Stimulated activated effector memory CD8-positive, alpha-beta T cell treated with anti-CD3 and anti-CD28 coated beads, Interleukin-12 subunit alpha, Interleukin-12 subunit beta, amount 100 ng/mL, for 72 hours (primary cell): ENCODE measurements around the gene CACNA1C.

ENCODE experiments used
- ATAC-seq: fragments of 150-1000 bp; cut with Tn5 transposase; 2 replicates; pipeline ENCODE4 v1.10.0; 2021
- DNase-seq, 2 donors: peaks; one replicate each; pipeline ENCODE4 v3.0.0; 2021 to 2022; ENCODE audit warnings: low spot score in 2 of 2
- H3K27ac Mint-ChIP-seq: one replicate; pipeline ENCODE4 v1.8.0; 2022; ENCODE audit warnings: mild to moderate bottlenecking, mixed read lengths
- H3K36me3 Mint-ChIP-seq: one replicate; pipeline ENCODE4 v1.8.0; 2022; ENCODE audit warnings: mild to moderate bottlenecking, mixed read lengths
- H3K4me1 Mint-ChIP-seq: one replicate; pipeline ENCODE4 v1.8.0; 2022; ENCODE audit warnings: mixed read lengths
- H3K4me3 Mint-ChIP-seq: one replicate; pipeline ENCODE4 v1.8.0; 2022; ENCODE audit warnings: mild to moderate bottlenecking, mixed read lengths
- H3K9me3 Mint-ChIP-seq: one replicate; pipeline ENCODE4 v1.8.0; 2022; ENCODE audit warnings: mixed read lengths

Gene CACNA1C

GRCh38 chr12:2298556-2299200 lies 245.9 kb downstream of the CACNA1C start:
- Mint-ChIP-seq H3K27ac (no peak overlapping the region), H3K4me1 (peaks cover 6% of the 10 kb centered on the region), H3K9me3 (no peaks in the 10 kb centered on the region), H3K36me3 (no peaks in the 10 kb centered on the region), H3K4me3 (no peak overlapping the region)
- DNase-seq (no peak), ATAC-seq (no peak)

- H3K4me3 Mint-ChIP-seq: no peak overlapping the region
- no peaks in the 10 kb centered on the region for H3K36me3 Mint-ChIP-seq
- H3K27ac Mint-ChIP-seq: no peak overlapping the region
- DNase-seq (no peak), ATAC-seq (no peak)
- peaks cover 6% of the 10 kb centered on the region for H3K4me1 Mint-ChIP-seq
- no peaks in the 10 kb centered on the region for H3K9me3 Mint-ChIP-seq
These were observed 246.4 kb downstream of the CACNA1C start for GRCh38 chr12:2299206-2299605.

GRCh38 chr12:2300168-2300567 lies 247.4 kb downstream of the CACNA1C start:
- H3K4me1 Mint-ChIP-seq: peaks cover 2% of the 10 kb centered on the region
- H3K36me3 Mint-ChIP-seq: no peaks in the 10 kb centered on the region
- H3K27ac Mint-ChIP-seq: no peak overlapping the region
- ATAC-seq: no peak
- no peaks in the 10 kb centered on the region for H3K9me3 Mint-ChIP-seq
- no peak overlapping the region for H3K4me3 Mint-ChIP-seq
- no peak for DNase-seq

- no peak overlapping the region for H3K27ac Mint-ChIP-seq
- no peaks in the 10 kb centered on the region for H3K4me1 Mint-ChIP-seq
- no peak overlapping the region for H3K4me3 Mint-ChIP-seq
- no peaks in the 10 kb centered on the region for H3K9me3 Mint-ChIP-seq
- ATAC-seq (no peak), DNase-seq (no peak)
- H3K36me3 Mint-ChIP-seq: no peaks in the 10 kb centered on the region
These were observed 248.1 kb downstream of the CACNA1C start for GRCh38 chr12:2300886-2301285.

- no peaks in the 10 kb centered on the region for H3K36me3 Mint-ChIP-seq
- no peak overlapping the region for H3K27ac Mint-ChIP-seq
- no peaks in the 10 kb centered on the region for H3K4me1 Mint-ChIP-seq
- no peaks in the 10 kb centered on the region for H3K9me3 Mint-ChIP-seq
- DNase-seq: no peak
- ATAC-seq: no peak
- no peak overlapping the region for H3K4me3 Mint-ChIP-seq
These were observed 249.0 kb downstream of the CACNA1C start for GRCh38 chr12:2301531-2302461.

- no peak for ATAC-seq
- Mint-ChIP-seq H3K9me3 (no peaks in the 10 kb centered on the region), H3K36me3 (no peaks in the 10 kb centered on the region), H3K4me3 (no peak overlapping the region), H3K4me1 (no peaks in the 10 kb centered on the region), H3K27ac (no peak overlapping the region)
- DNase-seq: no peak
These were observed 250.2 kb downstream of the CACNA1C start for GRCh38 chr12:2302711-2303580.

- no peaks in the 10 kb centered on the region for H3K36me3 Mint-ChIP-seq
- no peaks in the 10 kb centered on the region for H3K4me1 Mint-ChIP-seq
- H3K27ac Mint-ChIP-seq: no peak overlapping the region
- no peak for ATAC-seq
- DNase-seq: no peak
- no peak overlapping the region for H3K4me3 Mint-ChIP-seq
- no peaks in the 10 kb centered on the region for H3K9me3 Mint-ChIP-seq
These were observed 251.4 kb downstream of the CACNA1C start for GRCh38 chr12:2304223-2304622.

- Mint-ChIP-seq H3K27ac (peak overlapping the region; percentile 23), H3K36me3 (no peaks in the 10 kb centered on the region), H3K4me1 (no peaks in the 10 kb centered on the region), H3K4me3 (no peak overlapping the region), H3K9me3 (no peaks in the 10 kb centered on the region)
- no peak for DNase-seq
- ATAC-seq: no peak
These were observed 253.2 kb downstream of the CACNA1C start for GRCh38 chr12:2306012-2306411.

GRCh38 chr12:2306735-2307134 lies 253.9 kb downstream of the CACNA1C start:
- DNase-seq (no peak), ATAC-seq (no peak)
- H3K4me1 Mint-ChIP-seq: no peaks in the 10 kb centered on the region
- no peak overlapping the region for H3K27ac Mint-ChIP-seq
- H3K36me3 Mint-ChIP-seq: no peaks in the 10 kb centered on the region
- no peaks in the 10 kb centered on the region for H3K9me3 Mint-ChIP-seq
- H3K4me3 Mint-ChIP-seq: no peak overlapping the region

- no peak for DNase-seq
- ATAC-seq: no peak
- no peak overlapping the region for H3K27ac Mint-ChIP-seq
- no peaks in the 10 kb centered on the region for H3K4me1 Mint-ChIP-seq
- no peaks in the 10 kb centered on the region for H3K36me3 Mint-ChIP-seq
- H3K4me3 Mint-ChIP-seq: no peak overlapping the region
- no peaks in the 10 kb centered on the region for H3K9me3 Mint-ChIP-seq
These were observed 254.8 kb downstream of the CACNA1C start for GRCh38 chr12:2307550-2307949.

- no peak overlapping the region for H3K27ac Mint-ChIP-seq
- no peaks in the 10 kb centered on the region for H3K4me1 Mint-ChIP-seq
- H3K4me3 Mint-ChIP-seq: no peak overlapping the region
- DNase-seq: no peak
- no peak for ATAC-seq
- no peaks in the 10 kb centered on the region for H3K36me3 Mint-ChIP-seq
- no peaks in the 10 kb centered on the region for H3K9me3 Mint-ChIP-seq
These were observed 256.9 kb downstream of the CACNA1C start for GRCh38 chr12:2309647-2310046.

- Mint-ChIP-seq H3K9me3 (no peaks in the 10 kb centered on the region), H3K27ac (no peak overlapping the region), H3K4me3 (no peak overlapping the region), H3K4me1 (no peaks in the 10 kb centered on the region), H3K36me3 (no peaks in the 10 kb centered on the region)
- DNase-seq: no peak
- no peak for ATAC-seq
These were observed 258.4 kb downstream of the CACNA1C start for GRCh38 chr12:2311020-2311778.

- DNase-seq (no peak), ATAC-seq (no peak)
- Mint-ChIP-seq H3K4me3 (no peak overlapping the region), H3K9me3 (no peaks in the 10 kb centered on the region), H3K36me3 (no peaks in the 10 kb centered on the region), H3K4me1 (no peaks in the 10 kb centered on the region), H3K27ac (no peak overlapping the region)
These were observed 259.4 kb downstream of the CACNA1C start for GRCh38 chr12:2312175-2312574.

GRCh38 chr12:2312770-2313169 lies 260.0 kb downstream of the CACNA1C start:
- no peak overlapping the region for H3K4me3 Mint-ChIP-seq
- no peak overlapping the region for H3K27ac Mint-ChIP-seq
- H3K9me3 Mint-ChIP-seq: no peaks in the 10 kb centered on the region
- no peak for DNase-seq
- H3K4me1 Mint-ChIP-seq: no peaks in the 10 kb centered on the region
- no peak for ATAC-seq
- no peaks in the 10 kb centered on the region for H3K36me3 Mint-ChIP-seq

GRCh38 chr12:2314492-2314891 lies 261.7 kb downstream of the CACNA1C start:
- ATAC-seq: no peak
- no peak overlapping the region for H3K27ac Mint-ChIP-seq
- H3K9me3 Mint-ChIP-seq: no peaks in the 10 kb centered on the region
- no peak for DNase-seq
- no peak overlapping the region for H3K4me3 Mint-ChIP-seq
- no peaks in the 10 kb centered on the region for H3K4me1 Mint-ChIP-seq
- no peaks in the 10 kb centered on the region for H3K36me3 Mint-ChIP-seq
